DOHH2 (cell line): ENCODE results near the gene TGM1.

ENCODE experiments used
- CTCF ChIP-seq: fragments of 200-600 bp; sonication (generic); IDR thresholded peaks from one replicate; pipeline ENCODE4 v1.5.1; 2014; ENCODE audit warnings: antibody characterized with exemption, mild to moderate bottlenecking, low read depth, low read length; ENCODE audit not compliant: poor library complexity, severe bottlenecking
- EZH2phosphoT487 ChIP-seq: fragments of 200-600 bp; sonication (generic); IDR thresholded peaks from 2 replicates; pipeline ENCODE4 v1.6.1; 2017; ENCODE audit warnings: borderline replicate concordance, mild to moderate bottlenecking, antibody characterized with exemption, low read length, moderate library complexity, mixed read lengths

- TF ChIP-seq CTCF (no peak), EZH2phosphoT487 (no peak)
These were observed 26.9 kb downstream of the TGM1 start for GRCh38 chr14:24235804-24236688.
